HT1080 (cell line): ENCODE data around the gene NBPF11. TPM values are rescaled to one million over a fixed set of nuclear protein-coding genes. Genes with fewer than 3 reads are reported as not detected.
A peak's percentile ranks its signal among the peaks of the same experiment; 100 is the strongest.
"Not testable (repeated sequence)": the region's sequence is repeated elsewhere in the genome, so short reads cannot be mapped to it uniquely, and the experiment has no call there.

Experiments used
- DNase-seq: peaks from one replicate; pipeline ENCODE4 v3.0.0-alpha.2; 2015; ENCODE audit warnings: low read depth
- polyA plus RNA-seq, 2 experiments: library from polyadenylated mRNA; depleted of rRNA; stranded (reverse); fragments of >200 nt; gene quantifications; 2 replicates each; pipeline ENCODE4 v1.2.3, GENCODE V29; 2015
- total RNA-seq: library from RNA; depleted of rRNA; stranded (reverse); fragments of >200 nt; shearing (Covaris generic); gene quantifications from 2 replicates; pipeline ENCODE4 v1.2.3, GENCODE V29; 2014; rRNA removed

NBPF11 gene
- total RNA-seq = 2.0 and 2.6 TPM in 2 replicates
- polyA plus RNA-seq (2015; cell fraction: cytosol; rRNA removed) = 2.1 and 2.6 TPM in 2 replicates
- 12.7 and 13.3 TPM in 2 replicates for polyA plus RNA-seq (2015; cell fraction: nucleus; rRNA removed)

- peak; percentile 84 for DNase-seq
Observed at GRCh38 chr1:148151911-148152656, at the start of gene NBPF11. TSS of gene NBPF11 (minus strand) at chr1:148152281. CDS start at chr1:148127003, 25,278 bp downstream.

GRCh38 chr1:148197396-148197795, 45.3 kb upstream of the NBPF11 start:
- DNase-seq = not testable (repeated sequence)

- not testable (repeated sequence) for DNase-seq
Observed at GRCh38 chr1:148196949-148197348, 44.9 kb upstream of the NBPF11 start.

GRCh38 chr1:148195115-148195514, 43.0 kb upstream of the NBPF11 start:
- DNase-seq = not testable (repeated sequence)

- not testable (repeated sequence) for DNase-seq
Observed at GRCh38 chr1:148188768-148189167, 36.7 kb upstream of the NBPF11 start.

GRCh38 chr1:148178682-148179081, 26.6 kb upstream of the NBPF11 start:
- DNase-seq = not testable (repeated sequence)

- not testable (repeated sequence) for DNase-seq
Observed at GRCh38 chr1:148175414-148175813, 23.3 kb upstream of the NBPF11 start.

- not testable (repeated sequence) for DNase-seq
Observed at GRCh38 chr1:148171995-148172394, 19.9 kb upstream of the NBPF11 start.

- DNase-seq = no peak
Observed at GRCh38 chr1:148166558-148167492, 14.7 kb upstream of the NBPF11 start.

- DNase-seq = no peak
Observed at GRCh38 chr1:148162363-148162762, 10.3 kb upstream of the NBPF11 start.

GRCh38 chr1:148161053-148161901, 9.2 kb upstream of the NBPF11 start:
- DNase-seq = no peak

- no peak for DNase-seq
Observed at GRCh38 chr1:148160343-148161052, 8.4 kb upstream of the NBPF11 start.

GRCh38 chr1:148160048-148160342, 7.9 kb upstream of the NBPF11 start:
- DNase-seq = no peak

- no peak for DNase-seq
Observed at GRCh38 chr1:148158341-148159003, 6.4 kb upstream of the NBPF11 start.

- DNase-seq = not testable (repeated sequence)
Observed at GRCh38 chr1:148157803-148158202, 5.7 kb upstream of the NBPF11 start.

- DNase-seq = not testable (repeated sequence)
Observed at GRCh38 chr1:148155494-148156275, 3.6 kb upstream of the NBPF11 start.

- not testable (repeated sequence) for DNase-seq
Observed at GRCh38 chr1:148152795-148153194, 714 bp upstream of the NBPF11 start.

- not testable (repeated sequence) for DNase-seq
Observed at GRCh38 chr1:148151371-148151819, 686 bp downstream of the NBPF11 start.

GRCh38 chr1:148150945-148151344, 1.1 kb downstream of the NBPF11 start:
- DNase-seq = peak; percentile 39
